Caco-2 (cell line): Measurements from ENCODE around the gene MUC3A. TPM values are rescaled to one million over a fixed set of nuclear protein-coding genes. Genes with fewer than 3 reads are reported as not detected.
"Not testable (repeated sequence)": the region's sequence is repeated elsewhere in the genome, so short reads cannot be mapped to it uniquely, and the experiment has no call there.

Source experiments
- BruUV-seq: library from RNA; stranded (reverse); fragments of 400-500 nt; replicated peaks from 2 replicates; lab custom pipeline; 2021; lab: Mats Ljungman, UMichigan
- CTCF ChIA-PET: fragments of 300-600 bp; sonication (Branson Sonifier 250); formaldehyde crosslinking; loops from one replicate; lab custom pipeline; 2022; ENCODE audit warnings: antibody characterized with exemption; lab: Charles Lee
- POLR2A ChIA-PET: fragments of 300-600 bp; sonication (Branson Sonifier 250); formaldehyde crosslinking; loops from one replicate; lab custom pipeline; 2022; ENCODE audit warnings: antibody characterized with exemption; lab: Charles Lee
- DNase-seq, 2 experiments: peaks; one replicate each; pipeline versions ENCODE4 v3.0.0 to v3.0.0-alpha.2; 2020 to 2022
- H3K27me3 ChIP-seq: replicated peaks from 2 replicates; pipeline ENCODE4 v1.6.0; 2011; ENCODE audit warnings: low read length; ENCODE audit not compliant: control insufficient read depth, insufficient read depth
- H3K36me3 ChIP-seq: 2 replicates; pipeline ENCODE4 v1.5.1; 2011; ENCODE audit warnings: low read length; ENCODE audit not compliant: control insufficient read depth, insufficient read depth
- H3K4me1 ChIP-seq: fragments of 250-450 bp; sonication (Bioruptor Pico); 2 replicates; pipeline ENCODE4 v1.5.1; 2020; ENCODE audit warnings: mild to moderate bottlenecking
- H3K4me3 ChIP-seq: 2 replicates; pipeline ENCODE4 v1.5.1; 2011; ENCODE audit warnings: low read depth, mild to moderate bottlenecking, control low read depth, low read length
- H3K9me3 ChIP-seq: fragments of 250-450 bp; sonication (Bioruptor Pico); 2 replicates; pipeline ENCODE4 v1.5.1; 2020; ENCODE audit warnings: mild to moderate bottlenecking, moderate library complexity
- H3K27ac Mint-ChIP-seq: one replicate; pipeline ENCODE4 v1.8.0; 2022; ENCODE audit warnings: mixed read lengths; ENCODE audit not compliant: unreplicated experiment
- H3K27me3 Mint-ChIP-seq: one replicate; pipeline ENCODE4 v1.8.0; 2022; ENCODE audit warnings: mixed read lengths; ENCODE audit not compliant: insufficient read depth, unreplicated experiment
- H3K36me3 Mint-ChIP-seq: one replicate; pipeline ENCODE4 v1.8.0; 2022; ENCODE audit warnings: mild to moderate bottlenecking, mixed read lengths; ENCODE audit not compliant: insufficient read depth, unreplicated experiment
- H3K4me1 Mint-ChIP-seq: one replicate; pipeline ENCODE4 v1.8.0; 2022; ENCODE audit warnings: low read depth, mixed read lengths; ENCODE audit not compliant: unreplicated experiment
- H3K4me3 Mint-ChIP-seq: one replicate; pipeline ENCODE4 v1.8.0; 2022; ENCODE audit warnings: mild to moderate bottlenecking, moderate library complexity, mixed read lengths; ENCODE audit not compliant: unreplicated experiment
- H3K9me3 Mint-ChIP-seq: one replicate; pipeline ENCODE4 v1.8.0; 2022; ENCODE audit warnings: mixed read lengths; ENCODE audit not compliant: unreplicated experiment
- CTCF ChIP-seq, 2 experiments: fragments of 200-600 bp in 1 of 2; IDR thresholded peaks; 1 replicate in 1 of 2; 2 replicates in 1 of 2; pipeline versions ENCODE4 v1.5.1 to v1.8.0; 2011 to 2022; ENCODE audit warnings: antibody characterized with exemption in 1 of 2, control low read depth in 1 of 2, inconsistent platforms in 1 of 2, low read depth in 1 of 2, low read length in 1 of 2, mild to moderate bottlenecking in 1 of 2, moderate library complexity in 1 of 2; ENCODE audit not compliant: insufficient read depth in 1 of 2, severe bottlenecking in 1 of 2, unreplicated experiment in 1 of 2
- intact Hi-C: fragments of 100-400 bp; cut with micrococcal nuclease; formaldehyde crosslinking; loops from one replicate; pipeline ENCODE4 v1.10.0; 2022; ENCODE audit not compliant: unreplicated experiment
- total RNA-seq: library from RNA; stranded (reverse); gene quantifications from 2 replicates; pipeline ENCODE4 v1.2.3, GENCODE V29; 2022

MUC3A gene
- total RNA-seq, 1 experiment from 2014 or later = 25.1 TPM

GRCh38 chr7:100919779-100920437 lies 29.4 kb upstream of the MUC3A start:
- H3K9me3 ChIP-seq, H3K27me3 ChIP-seq, H3K9me3 Mint-ChIP-seq, H3K4me3 Mint-ChIP-seq, H3K27ac Mint-ChIP-seq, POLR2A ChIA-PET, H3K4me3 ChIP-seq, H3K36me3 ChIP-seq, H3K4me1 ChIP-seq, DNase-seq, CTCF ChIA-PET, H3K36me3 Mint-ChIP-seq, intact Hi-C loops, BruUV-seq, H3K27me3 Mint-ChIP-seq: not testable (repeated sequence)
- peaks cover 30% of the 10 kb centered on the region for H3K4me1 Mint-ChIP-seq

GRCh38 chr7:100921039-100921438 lies 28.3 kb upstream of the MUC3A start:
- H3K4me1 Mint-ChIP-seq = peaks cover 25% of the 10 kb centered on the region
- Histone ChIP-seq H3K4me1 (peaks cover 9% of the 10 kb centered on the region), H3K9me3 (0 out of 2 replicates have a peak, but pooled peaks cover 3% of the 10 kb centered on the region), H3K36me3 (no peaks in the 10 kb centered on the region), H3K4me3 (no peak overlapping the region), H3K27me3 (no peaks in the 10 kb centered on the region)
- no peak for TF ChIP-seq CTCF (IDR thresholded peaks at IDR 0.05; ENCODE audit: insufficient read depth in 1 of 2, low read depth in 1 of 2, low read length in 1 of 2, severe bottlenecking in 1 of 2, unreplicated experiment in 1 of 2)
- H3K27me3 Mint-ChIP-seq = no peaks in the 10 kb centered on the region
- ChIA-PET CTCF (no interaction called here), POLR2A (interaction anchor here (0.6 kb wide), 1 partner anchor 17 kb away, joined by 3 read pairs; no protein-coding TSS in a partner anchor)
- H3K9me3 Mint-ChIP-seq = no peaks in the 10 kb centered on the region
- intact Hi-C loops = no loop called here
- no TSS peak for BruUV-seq
- no peak for DNase-seq
- H3K36me3 Mint-ChIP-seq = no peaks in the 10 kb centered on the region
- no peak overlapping the region for H3K27ac Mint-ChIP-seq
- H3K4me3 Mint-ChIP-seq = no peak overlapping the region

GRCh38 chr7:100923616-100924015 lies 25.7 kb upstream of the MUC3A start:
- POLR2A ChIA-PET, H3K9me3 Mint-ChIP-seq, H3K36me3 Mint-ChIP-seq, H3K36me3 ChIP-seq, DNase-seq, H3K27me3 Mint-ChIP-seq, H3K9me3 ChIP-seq, H3K4me3 Mint-ChIP-seq, BruUV-seq, intact Hi-C loops, H3K27me3 ChIP-seq, H3K4me3 ChIP-seq, CTCF ChIA-PET, H3K4me1 ChIP-seq: not testable (repeated sequence)
- Mint-ChIP-seq H3K27ac (peak overlapping the region; percentile 2), H3K4me1 (peaks cover 25% of the 10 kb centered on the region)

GRCh38 chr7:100929808-100930174 lies 19.5 kb upstream of the MUC3A start:
- H3K4me3 ChIP-seq = no peak overlapping the region
- H3K9me3 Mint-ChIP-seq = peaks cover 10% of the 10 kb centered on the region
- peaks cover 47% of the 10 kb centered on the region for H3K4me1 ChIP-seq
- intact Hi-C loops = no loop called here
- ChIA-PET POLR2A (no interaction called here), CTCF (interaction anchor here (0.6 kb wide), 1 partner anchor 29 kb away, joined by 3 read pairs; no protein-coding TSS in a partner anchor)
- peak overlapping the region; percentile 58 for H3K27ac Mint-ChIP-seq
- peak in 1 of 2 experiments; percentile 57 for DNase-seq
- H3K9me3 ChIP-seq = peaks cover 23% of the 10 kb centered on the region
- peaks cover 27% of the 10 kb centered on the region for H3K36me3 Mint-ChIP-seq
- no peaks in the 10 kb centered on the region for H3K27me3 Mint-ChIP-seq
- no peaks in the 10 kb centered on the region for H3K36me3 ChIP-seq
- peak overlapping the region; percentile 27 for H3K4me3 Mint-ChIP-seq
- TF ChIP-seq CTCF (IDR thresholded peaks at IDR 0.05; ENCODE audit: insufficient read depth in 1 of 2, low read depth in 1 of 2, low read length in 1 of 2, severe bottlenecking in 1 of 2, unreplicated experiment in 1 of 2) = no peak
- BruUV-seq = TSS peak; percentile 98
- H3K27me3 ChIP-seq = no peaks in the 10 kb centered on the region
- peaks cover 19% of the 10 kb centered on the region for H3K4me1 Mint-ChIP-seq
